GM18511 (cell line): ENCODE measurements around the gene VIL1.

Source experiments
- ATAC-seq: cut with Tn5 transposase; IDR thresholded peaks from one replicate; pipeline ENCODE4 v1.9.1; 2021; ENCODE audit warnings: mild to moderate bottlenecking, moderate library complexity; ENCODE audit not compliant: unreplicated experiment

Gene VIL1

GRCh38 chr2:218394298-218395089 lies 24.4 kb upstream of the VIL1 start:
- no peak for ATAC-seq

GRCh38 chr2:218395090-218395444 lies 23.9 kb upstream of the VIL1 start:
- ATAC-seq: no peak

- ATAC-seq: no peak
Observed at GRCh38 chr2:218395456-218395825, 23.5 kb upstream of the VIL1 start.

GRCh38 chr2:218395826-218396687 lies 22.9 kb upstream of the VIL1 start:
- ATAC-seq: peak; percentile 42

- ATAC-seq: no peak
Observed at GRCh38 chr2:218396688-218397462, 22.0 kb upstream of the VIL1 start.

GRCh38 chr2:218397463-218397819 lies 21.5 kb upstream of the VIL1 start:
- ATAC-seq: no peak

- ATAC-seq: peak; percentile 18
Observed at GRCh38 chr2:218397820-218398436, 21.0 kb upstream of the VIL1 start.

GRCh38 chr2:218398437-218399390 lies 20.2 kb upstream of the VIL1 start:
- ATAC-seq: peak; percentile 28

- peak; percentile 41 for ATAC-seq
Observed at GRCh38 chr2:218399391-218400166, 19.3 kb upstream of the VIL1 start, which contains the start of gene CTDSP1. Gene CTDSP1, plus strand, starts transcription at chr2:218399868. Its CDS starts 223 bp downstream, at chr2:218400091.

- no peak for ATAC-seq
Observed at GRCh38 chr2:218400167-218400929, 18.6 kb upstream of the VIL1 start.

- no peak for ATAC-seq
Observed at GRCh38 chr2:218400930-218401881, 17.7 kb upstream of the VIL1 start.

- no peak for ATAC-seq
Observed at GRCh38 chr2:218401890-218402289, 17.0 kb upstream of the VIL1 start.

- no peak for ATAC-seq
Observed at GRCh38 chr2:218402491-218402901, 16.4 kb upstream of the VIL1 start.

GRCh38 chr2:218402911-218403411 lies 16.0 kb upstream of the VIL1 start:
- no peak for ATAC-seq

GRCh38 chr2:218403810-218404209 lies 15.1 kb upstream of the VIL1 start:
- no peak for ATAC-seq

GRCh38 chr2:218404351-218405085 lies 14.4 kb upstream of the VIL1 start:
- ATAC-seq: no peak
